IgD-negative memory B cell (primary cell): ENCODE results near the gene HGS. TPM values are rescaled to one million over a fixed set of nuclear protein-coding genes. Genes with fewer than 3 reads are reported as not detected.
A peak's percentile ranks its signal among the peaks of the same experiment; 100 is the strongest.

Source experiments
- H3K27ac Mint-ChIP-seq, 3 donors: one replicate each; pipeline ENCODE4 v1.8.0; 2020 to 2022; ENCODE audit warnings: mild to moderate bottlenecking in 3 of 3, mixed read lengths in 3 of 3, moderate library complexity in 1 of 3
- H3K27me3 Mint-ChIP-seq: one replicate; pipeline ENCODE4 v1.8.0; 2021; ENCODE audit warnings: mixed read lengths
- H3K36me3 Mint-ChIP-seq: one replicate; pipeline ENCODE4 v1.8.0; 2020; ENCODE audit warnings: mild to moderate bottlenecking, mixed read lengths
- H3K4me1 Mint-ChIP-seq, 3 donors: one replicate each; pipeline ENCODE4 v1.8.0; 2020 to 2022; ENCODE audit warnings: mixed read lengths in 3 of 3, mild to moderate bottlenecking in 1 of 3
- H3K4me3 Mint-ChIP-seq, 4 donors: one replicate each; pipeline ENCODE4 v1.8.0; 2020 to 2022; ENCODE audit warnings: mild to moderate bottlenecking in 4 of 4, mixed read lengths in 4 of 4, moderate library complexity in 3 of 4
- H3K9me3 Mint-ChIP-seq, 3 donors: one replicate each; pipeline ENCODE4 v1.8.0; 2020 to 2021; ENCODE audit warnings: mixed read lengths in 3 of 3, mild to moderate bottlenecking in 1 of 3
- polyA plus RNA-seq: library from polyadenylated mRNA; unstranded; fragments of 300-500 nt; fragmentation: Illumina TruSeq; gene quantifications from one replicate; pipeline ENCODE4 v1.2.3, GENCODE V29; 2021

Gene HGS
- polyA plus RNA-seq, 1 donor from 2014 or later, result 37.6 TPM

- H3K27ac Mint-ChIP-seq, result peak overlapping the region in 2 of 3 donors; percentile 71 to 76
- H3K4me1 Mint-ChIP-seq, result peaks cover 9 to 16% (median 11%) of the 10 kb centered on the region in 3 donors
- no peaks in the 10 kb centered on the region for H3K9me3 Mint-ChIP-seq
- H3K36me3 Mint-ChIP-seq, result peaks cover 2% of the 10 kb centered on the region
- no peaks in the 10 kb centered on the region for H3K27me3 Mint-ChIP-seq
- peak overlapping the region; percentile 9 to 86 (median 78) for H3K4me3 Mint-ChIP-seq
Measured at GRCh38 chr17:81701288-81702071, 17.7 kb downstream of the HGS start.

GRCh38 chr17:81702934-81703746 is 19.3 kb downstream of the HGS start, which contains the start of gene MRPL12:
Gene MRPL12, plus strand, starts transcription at chr17:81703367. Its CDS starts 135 bp downstream, at chr17:81703502.
- H3K27ac Mint-ChIP-seq, result peak within 1 kb of the TSS; percentile 93 to 96 (median 94)
- peaks cover 2% of the 10 kb centered on the region for H3K36me3 Mint-ChIP-seq

GRCh38 chr17:81703747-81704654 is 20.2 kb downstream of the HGS start:
- Mint-ChIP-seq H3K9me3 (no peaks in the 10 kb centered on the region), H3K27me3 (no peaks in the 10 kb centered on the region), H3K4me3 (peak overlapping the region; percentile 86 to 99 (median 88)), H3K4me1 (peaks cover 9 to 16% (median 11%) of the 10 kb centered on the region in 3 donors), H3K27ac (peak overlapping the region in 1 of 3 donors; percentile 94), H3K36me3 (peaks cover 2% of the 10 kb centered on the region)

More at GRCh38 chr17:81702934-81703746, 19.3 kb downstream of the HGS start, which contains the start of gene MRPL12:
- H3K4me3 Mint-ChIP-seq, result peak within 1 kb of the TSS; percentile 86 to 99 (median 95)
- peaks cover 9 to 16% (median 11%) of the 10 kb centered on the region in 3 donors for H3K4me1 Mint-ChIP-seq
- no peaks in the 10 kb centered on the region for H3K27me3 Mint-ChIP-seq
- H3K9me3 Mint-ChIP-seq, result no peaks in the 10 kb centered on the region

DNA sequence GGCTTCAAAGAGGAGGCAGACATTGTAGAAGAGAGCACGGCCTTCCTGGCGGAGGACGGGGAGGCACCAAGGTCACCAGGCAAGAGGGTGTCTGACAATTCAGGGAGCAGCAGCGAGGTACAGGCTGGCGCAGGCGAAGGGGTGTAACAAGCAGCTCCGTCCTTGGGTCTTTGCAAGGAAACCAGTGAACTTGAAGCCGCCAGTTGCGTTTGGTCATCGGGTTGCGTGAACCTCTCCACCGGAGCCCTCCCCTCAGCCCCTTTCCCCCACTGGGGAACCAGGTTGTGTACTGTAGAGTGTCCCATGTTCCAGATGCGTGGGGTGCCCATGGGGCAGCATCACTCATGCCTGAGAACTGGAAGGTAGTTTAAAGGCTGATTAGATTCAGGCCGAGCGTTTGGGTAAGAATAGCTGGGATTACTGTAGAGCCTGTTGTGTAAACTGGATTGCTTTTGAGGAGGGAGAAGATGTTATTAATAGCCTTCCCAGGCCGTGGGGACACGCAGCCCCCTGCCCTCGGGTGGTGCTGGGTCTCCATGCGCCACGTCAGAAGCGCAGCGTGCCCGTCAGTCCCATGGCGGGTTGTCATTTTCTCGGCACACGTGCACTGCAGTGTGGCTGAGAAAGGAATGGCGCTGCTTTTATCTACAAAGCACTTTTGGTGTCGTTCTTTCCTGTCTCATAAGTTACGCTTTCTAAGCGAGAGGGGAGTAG is 21.9 kb downstream of the HGS start:
- Mint-ChIP-seq H3K4me1 (peaks cover 11 to 18% (median 11%) of the 10 kb centered on the region in 3 donors), H3K27me3 (peaks cover 1% of the 10 kb centered on the region), H3K36me3 (peaks cover 2% of the 10 kb centered on the region), H3K4me3 (peak overlapping the region in 3 of 4 donors; percentile 57 to 70 (median 62)), H3K27ac (peak overlapping the region in 1 of 3 donors; percentile 45), H3K9me3 (no peaks in the 10 kb centered on the region)

GRCh38 chr17:81706232-81706611 is 22.4 kb downstream of the HGS start:
- peak overlapping the region in 1 of 4 donors; percentile 62 for H3K4me3 Mint-ChIP-seq
- no peaks in the 10 kb centered on the region for H3K9me3 Mint-ChIP-seq
- H3K36me3 Mint-ChIP-seq, result peaks cover 2% of the 10 kb centered on the region

GRCh38 chr17:81706757-81707624 is 23.2 kb downstream of the HGS start:
- H3K4me1 Mint-ChIP-seq, result peaks cover 11 to 19% (median 13%) of the 10 kb centered on the region in 3 donors
- peaks cover 2% of the 10 kb centered on the region for H3K36me3 Mint-ChIP-seq
- H3K27me3 Mint-ChIP-seq, result peaks cover 4% of the 10 kb centered on the region
- peak overlapping the region in 2 of 4 donors; percentile 52 to 62 for H3K4me3 Mint-ChIP-seq
- no peak overlapping the region for H3K27ac Mint-ChIP-seq
- no peaks in the 10 kb centered on the region for H3K9me3 Mint-ChIP-seq

More at GRCh38 chr17:81706232-81706611, 22.4 kb downstream of the HGS start:
- Mint-ChIP-seq H3K27me3 (peaks cover 4% of the 10 kb centered on the region), H3K27ac (no peak overlapping the region), H3K4me1 (peaks cover 11 to 21% (median 14%) of the 10 kb centered on the region in 3 donors)

- Mint-ChIP-seq H3K27me3 (peaks cover 4% of the 10 kb centered on the region), H3K4me1 (peaks cover 10 to 16% (median 15%) of the 10 kb centered on the region in 3 donors), H3K4me3 (no peak overlapping the region), H3K36me3 (peaks cover 2% of the 10 kb centered on the region), H3K27ac (no peak overlapping the region), H3K9me3 (no peaks in the 10 kb centered on the region)
Measured at GRCh38 chr17:81707725-81708646, 24.2 kb downstream of the HGS start.

DNA sequence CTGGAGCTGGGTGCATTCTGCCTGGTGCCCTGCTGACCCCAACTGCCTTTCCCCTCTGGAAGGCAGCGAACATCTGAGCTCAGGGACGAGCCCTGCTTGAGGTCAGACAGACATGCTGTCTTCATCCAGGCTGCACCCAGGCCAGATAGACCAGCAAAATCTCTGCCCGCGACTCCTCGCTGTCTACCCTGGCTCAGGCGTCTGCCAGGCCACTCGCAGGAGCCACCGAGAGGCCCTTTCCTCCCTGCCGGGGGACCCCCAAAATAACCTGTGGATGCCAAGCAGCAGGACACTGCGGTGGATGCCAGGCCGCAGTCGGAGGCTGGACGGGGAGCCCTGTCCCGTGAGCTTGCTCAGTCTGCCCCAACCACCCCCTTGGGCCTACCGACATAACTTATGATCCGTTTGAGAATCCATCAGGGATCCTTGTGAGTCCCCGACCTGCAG is 25.0 kb downstream of the HGS start:
- peak overlapping the region in 1 of 4 donors; percentile 55 for H3K4me3 Mint-ChIP-seq

GRCh38 chr17:81710514-81711308 is 26.9 kb downstream of the HGS start:
- Mint-ChIP-seq H3K9me3 (no peaks in the 10 kb centered on the region), H3K4me3 (peak overlapping the region; percentile 60 to 88 (median 77)), H3K36me3 (peaks cover under 1% of the 10 kb centered on the region), H3K27me3 (peaks cover 4% of the 10 kb centered on the region), H3K27ac (peak overlapping the region in 2 of 3 donors; percentile 7 to 69), H3K4me1 (peaks cover 2 to 12% (median 8%) of the 10 kb centered on the region in 3 donors)

More for the DNA sequence above, 25.0 kb downstream of the HGS start:
- Mint-ChIP-seq H3K27me3 (peaks cover 4% of the 10 kb centered on the region), H3K36me3 (peaks cover 2% of the 10 kb centered on the region), H3K4me1 (peaks cover 6 to 17% (median 16%) of the 10 kb centered on the region in 3 donors), H3K9me3 (no peaks in the 10 kb centered on the region), H3K27ac (peak overlapping the region in 1 of 3 donors; percentile 40)

- H3K4me3 Mint-ChIP-seq, result peak within 1 kb of the TSS; percentile 60 to 91 (median 81)
- peaks cover 4% of the 10 kb centered on the region for H3K27me3 Mint-ChIP-seq
- H3K27ac Mint-ChIP-seq, result peak within 1 kb of the TSS in 2 of 3 donors; percentile 69 to 80
- no peaks in the 10 kb centered on the region for H3K9me3 Mint-ChIP-seq
- peaks cover 0 to 11% (median 8%) of the 10 kb centered on the region in 3 donors for H3K4me1 Mint-ChIP-seq
- no peaks in the 10 kb centered on the region for H3K36me3 Mint-ChIP-seq
Measured at GRCh38 chr17:81711814-81712467, 28.1 kb downstream of the HGS start, which contains the start of gene SLC25A10. Gene SLC25A10, plus strand, starts transcription at chr17:81712284. Its CDS starts 143 bp downstream, at chr17:81712427.
